GM12878 (cell line): ENCODE data around the gene SUPT7L. TPM values are rescaled to one million over a fixed set of nuclear protein-coding genes. Genes with fewer than 3 reads are reported as not detected.

ENCODE experiments used
- ATAC-seq: fragments of 200-7000 bp; cut with Tn5 transposase; 3 replicates; pipeline ENCODE4 v1.9.1; 2020; ENCODE audit warnings: mild to moderate bottlenecking, moderate library complexity
- BruUV-seq: library from RNA; stranded (reverse); fragments of 400-500 nt; replicated peaks from 2 replicates; lab custom pipeline; 2021; lab: Mats Ljungman, UMichigan
- CTCF ChIA-PET: fragments of 300-600 bp; sonication (Branson Sonifier 250); formaldehyde crosslinking; extraction: SDS; loops from one replicate; lab custom pipeline; 2021; ENCODE audit warnings: inconsistent platforms; lab: Yijun Ruan, JAX
- POLR2A ChIA-PET: fragments of 350-600 bp; formaldehyde crosslinking; extraction: SDS; loops from one replicate; lab custom pipeline; 2021; ENCODE audit warnings: inconsistent platforms; lab: Charles Lee
- RAD21 ChIA-PET: fragments of 300-600 bp; sonication (Branson Sonifier 250); formaldehyde crosslinking; loops from one replicate; lab custom pipeline; 2023; ENCODE audit warnings: antibody characterized with exemption; ENCODE audit not compliant: unreplicated experiment; lab: Charles Lee
- SMC1A ChIA-PET: fragments of 300-600 bp; sonication (Branson Sonifier 250); formaldehyde crosslinking; loops from one replicate; lab custom pipeline; 2023; ENCODE audit not compliant: unreplicated experiment, uncharacterized antibody; lab: Charles Lee
- DNase-seq: peaks from one replicate; pipeline ENCODE4 v3.0.0-alpha.2; 2011; ENCODE audit warnings: low read depth, low spot score
- FAIRE-seq: peaks from 3 replicates; lab custom pipeline; 2011; peaks lifted over from hg19 to GRCh38; lab: Jason Lieb, UNC
- H2AFZ ChIP-seq: 2 replicates; pipeline ENCODE4 v1.6.0; 2011; ENCODE audit warnings: low read depth, low read length, control low read depth; ENCODE audit not compliant: control insufficient read depth
- H3K27ac ChIP-seq: 2 replicates; pipeline ENCODE4 v1.5.1; 2011; ENCODE audit warnings: control low read depth; ENCODE audit not compliant: control insufficient read depth, insufficient read depth
- H3K27me3 ChIP-seq, 2 experiments: replicated peaks in 1 of 2; 2 replicates each; pipeline versions ENCODE4 v1.6.0 to v1.6.1; 2011; ENCODE audit warnings: low read length in 1 of 2; ENCODE audit not compliant: control insufficient read depth in 2 of 2, insufficient read depth in 2 of 2
- H3K36me3 ChIP-seq, 2 experiments: 2 replicates each; pipeline ENCODE4 v1.5.1; 2011; ENCODE audit warnings: low read length in 1 of 2; ENCODE audit not compliant: control insufficient read depth in 2 of 2, insufficient read depth in 2 of 2
- H3K4me1 ChIP-seq: 2 replicates; pipeline ENCODE4 v1.6.1; 2011; ENCODE audit warnings: mild to moderate bottlenecking, low read length, moderate library complexity, mixed read lengths; ENCODE audit not compliant: control insufficient read depth, insufficient read depth
- H3K4me2 ChIP-seq: 2 replicates; pipeline ENCODE4 v1.6.0; 2011; ENCODE audit warnings: control low read depth; ENCODE audit not compliant: control insufficient read depth, insufficient read depth
- H3K4me3 ChIP-seq: fragments of 200-600 bp; sonication (generic); 2 replicates; pipeline ENCODE4 v1.5.1; 2016
- H3K79me2 ChIP-seq: 2 replicates; pipeline ENCODE4 v1.6.0; 2011; ENCODE audit warnings: low read length; ENCODE audit not compliant: control insufficient read depth, insufficient read depth
- H3K9ac ChIP-seq: 2 replicates; pipeline ENCODE4 v1.8.0; 2011; ENCODE audit warnings: low read length, control low read depth, mixed read lengths; ENCODE audit not compliant: control insufficient read depth, insufficient read depth
- H3K9me3 ChIP-seq: replicated peaks from 3 replicates; pipeline ENCODE4 v1.5.1; 2011; ENCODE audit warnings: mild to moderate bottlenecking, low read length; ENCODE audit not compliant: control insufficient read depth, insufficient read depth
- H4K20me1 ChIP-seq: 2 replicates; pipeline ENCODE4 v1.6.0; 2011; ENCODE audit not compliant: control insufficient read depth, insufficient read depth
- ATF2 ChIP-seq: IDR thresholded peaks from 2 replicates; pipeline ENCODE4 v1.6.1; 2012; ENCODE audit warnings: low read length, inconsistent platforms
- CHD1 ChIP-seq: IDR thresholded peaks from 2 replicates; pipeline ENCODE4 v1.6.1; 2012; ENCODE audit warnings: low read depth, low read length, improper control_type of control experiment
- NRF1 ChIP-seq: conservative IDR thresholded peaks from 2 replicates; pipeline ENCODE4 v1.6.1; 2011; ENCODE audit warnings: mild to moderate bottlenecking, low read depth, low read length, improper control_type of control experiment
- POLR2A ChIP-seq: IDR thresholded peaks from 2 replicates; pipeline ENCODE4 v1.6.1; 2011; ENCODE audit warnings: low read depth, mild to moderate bottlenecking, low read length
- POLR2AphosphoS2 ChIP-seq: IDR thresholded peaks from 2 replicates; pipeline ENCODE4 v1.6.1; 2011; ENCODE audit warnings: low read depth, mild to moderate bottlenecking, low read length, improper control_type of control experiment, moderate library complexity
- ZBTB11 ChIP-seq: fragments of 450-650 bp; formaldehyde crosslinking; IDR thresholded peaks from 2 replicates; pipeline ENCODE4 v1.5.0; 2022; ENCODE audit warnings: mild to moderate bottlenecking, missing genetic modification characterization
- WGBS: methylation state at CpG from one replicate; pipeline ENCODE4 v1.1.6; 2016; ENCODE audit warnings: low lambda C conversion rate; ENCODE audit not compliant: insufficient replicate concordance, insufficient coverage; ENCODE audit errors: missing lambda C conversion rate; 5-methylcytosine and 5-hydroxymethylcytosine counted together
- in situ Hi-C: fragments of 300-500 bp; cut with MboI; formaldehyde crosslinking; loops from 9 replicates; pipeline ENCODE4 v1.14.3; 2018; ENCODE audit warnings: mixed read lengths
- intact Hi-C: fragments of 100-400 bp; cut with micrococcal nuclease; formaldehyde crosslinking; loops from one replicate; pipeline ENCODE4 v1.14.2; 2022; ENCODE audit not compliant: unreplicated experiment
- polyA plus RNA-seq, 11 experiments: library from polyadenylated mRNA; depleted of rRNA in 4 of 11; unstranded in 6 of 11; stranded (reverse) in 5 of 11; fragments of >200 nt; fragmentation: Nextera tagmentation in 4 of 11; fragmentation: Illumina TruSeq in 1 of 11; extraction: Ambion mirVana in 4 of 11; extraction: Trizol in 1 of 11; gene quantifications; 1 replicate in 1 of 11; 2 replicates in 10 of 11; pipeline versions ENCODE4 v1.2.1 to v1.2.3, GENCODE V29; 2011 to 2016; ENCODE audit warnings: inconsistent platforms in 2 of 11, missing spikeins in 2 of 11, low read depth in 1 of 11
- total RNA-seq, 4 experiments: library from RNA; depleted of rRNA in 3 of 4; stranded (reverse); fragments of >200 nt in 3 of 4; fragmentation: Illumina TruSeq in 1 of 4; extraction: Trizol in 1 of 4; gene quantifications; 2 replicates each; pipeline versions ENCODE4 v1.2.1 to v1.2.3, GENCODE V29; 2013 to 2021

SUPT7L gene
- total and polyA plus RNA-seq, 10 of the 15 experiments (the other 5 are each of a cell fraction or from before 2014, with no cell fraction given) = 10.2 to 43.7 (median 21.3) TPM

- BruUV-seq = no TSS peak
- SMC1A ChIA-PET = no interaction called here
These were observed 45.9 kb upstream of the SUPT7L start for GRCh38 chr2:27709326-27709725.

More at GRCh38 chr2:27709326-27709725, 45.9 kb upstream of the SUPT7L start:
- no peak overlapping the region for H3K4me3 ChIP-seq
- 4% methylated on average over 2 of the region's 2 CpGs for WGBS
- H4K20me1 ChIP-seq = no peaks in the 10 kb centered on the region
- RAD21 ChIA-PET = no interaction called here
- H3K9me3 ChIP-seq = no peaks in the 10 kb centered on the region
- DNase-seq (no peak), ATAC-seq (no peak), FAIRE-seq (no peak)
- in situ Hi-C loops (no loop called here), intact Hi-C loops (no loop called here)
- no peak overlapping the region for H2AFZ ChIP-seq
- H3K27me3 ChIP-seq = no peaks in the 10 kb centered on the region
- CTCF ChIA-PET = interaction anchor here (1.4 kb wide), 1 partner anchor 11 kb away, joined by 3 read pairs; no protein-coding TSS in a partner anchor
- no peaks in the 10 kb centered on the region for H3K79me2 ChIP-seq
- no peaks in the 10 kb centered on the region for H3K36me3 ChIP-seq
- H3K4me1 ChIP-seq = no peaks in the 10 kb centered on the region
- POLR2A ChIA-PET = no interaction called here
- no peak for TF ChIP-seq ATF2
- TF ChIP-seq POLR2A = no peak
- no peak for TF ChIP-seq ZBTB11
- TF ChIP-seq CHD1 = no peak
- no peak for TF ChIP-seq POLR2AphosphoS2
- no peak for TF ChIP-seq NRF1
- no peak overlapping the region for H3K9ac ChIP-seq
- H3K27ac ChIP-seq = no peak overlapping the region
- H3K4me2 ChIP-seq = no peak overlapping the region
